ENCODE data around the gene PLCL1. TPM values are rescaled to one million over a fixed set of nuclear protein-coding genes. Genes with fewer than 3 reads are reported as not detected.

The PLCL1 gene
- total and polyA plus RNA-seq, 10 donors, result 0.54 to 6.5 (median 4.0) TPM

DNA sequence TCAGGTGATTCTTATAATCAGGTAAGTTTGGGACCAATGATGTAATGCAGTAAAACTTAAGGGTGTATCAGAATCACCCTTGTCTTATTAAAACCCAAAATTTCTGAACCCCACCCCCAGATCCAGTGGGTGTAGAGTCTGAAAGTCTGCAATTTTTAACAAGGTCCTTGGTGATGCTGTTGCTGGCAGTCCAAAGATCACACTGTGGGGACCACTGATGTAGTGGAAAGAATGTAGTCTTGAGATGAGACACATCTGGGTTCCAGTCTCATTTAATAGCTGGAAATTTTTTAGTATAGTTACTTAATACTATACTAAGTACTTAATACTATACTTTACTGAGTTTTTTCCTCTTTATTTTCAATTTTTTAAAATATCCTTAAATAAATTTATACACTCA lies 258.4 kb downstream of the PLCL1 start:
- Histone ChIP-seq H3K36me3 (no peaks in the 10 kb centered on the region), H3K27me3 (replicated peaks in 1 of 7) (no peaks in the 10 kb centered on the region), H3K9me3 (no peaks in the 10 kb centered on the region), H3K4me3 (no peak overlapping the region), H3K27ac (no peak overlapping the region), H3K4me1 (no peaks in the 10 kb centered on the region)
- TF ChIP-seq, protein P1, sequence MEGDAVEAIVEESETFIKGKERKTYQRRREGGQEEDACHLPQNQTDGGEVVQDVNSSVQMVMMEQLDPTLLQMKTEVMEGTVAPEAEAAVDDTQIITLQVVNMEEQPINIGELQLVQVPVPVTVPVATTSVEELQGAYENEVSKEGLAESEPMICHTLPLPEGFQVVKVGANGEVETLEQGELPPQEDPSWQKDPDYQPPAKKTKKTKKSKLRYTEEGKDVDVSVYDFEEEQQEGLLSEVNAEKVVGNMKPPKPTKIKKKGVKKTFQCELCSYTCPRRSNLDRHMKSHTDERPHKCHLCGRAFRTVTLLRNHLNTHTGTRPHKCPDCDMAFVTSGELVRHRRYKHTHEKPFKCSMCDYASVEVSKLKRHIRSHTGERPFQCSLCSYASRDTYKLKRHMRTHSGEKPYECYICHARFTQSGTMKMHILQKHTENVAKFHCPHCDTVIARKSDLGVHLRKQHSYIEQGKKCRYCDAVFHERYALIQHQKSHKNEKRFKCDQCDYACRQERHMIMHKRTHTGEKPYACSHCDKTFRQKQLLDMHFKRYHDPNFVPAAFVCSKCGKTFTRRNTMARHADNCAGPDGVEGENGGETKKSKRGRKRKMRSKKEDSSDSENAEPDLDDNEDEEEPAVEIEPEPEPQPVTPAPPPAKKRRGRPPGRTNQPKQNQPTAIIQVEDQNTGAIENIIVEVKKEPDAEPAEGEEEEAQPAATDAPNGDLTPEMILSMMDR (IDR thresholded peaks at IDR 0.05 in 8 of 11, conservative IDR thresholded peaks at IDR 0.05 in 3 of 11), result no peak
- no peak for TF ChIP-seq POLR2AphosphoS5 (IDR thresholded peaks at IDR 0.05)
- TF ChIP-seq POLR2A (IDR thresholded peaks at IDR 0.05), result no peak
- intact Hi-C loops (cut with DNase I; ENCODE audit: low total_unique reads), result no loop called here
- no peak for DNase-seq

DNA sequence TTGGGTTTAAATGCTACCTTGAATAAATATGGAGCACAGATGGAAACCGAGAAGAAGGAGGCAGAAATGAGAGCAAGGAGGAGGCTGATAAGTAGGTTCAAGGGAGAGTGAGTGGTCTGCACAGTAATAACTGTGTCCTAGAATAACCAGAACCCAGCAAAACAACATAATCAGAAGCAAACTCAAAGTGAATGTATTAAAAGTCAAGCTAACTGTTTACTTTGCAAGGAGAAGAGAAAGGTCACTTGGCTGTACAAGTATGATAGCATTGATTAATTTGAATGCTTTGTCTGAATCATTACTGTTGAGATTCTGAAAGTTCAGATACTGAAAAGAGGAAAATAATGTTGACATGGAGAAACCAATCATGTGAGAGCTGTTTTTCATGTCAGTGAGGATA lies 258.8 kb downstream of the PLCL1 start:
- no peak overlapping the region for H3K27ac ChIP-seq
- no peaks in the 10 kb centered on the region for H3K36me3 ChIP-seq
- TF ChIP-seq, protein P1 (IDR thresholded peaks at IDR 0.05 in 8 of 11, conservative IDR thresholded peaks at IDR 0.05 in 3 of 11), result no peak
- no peaks in the 10 kb centered on the region for H3K4me1 ChIP-seq
- no peak overlapping the region for H3K4me3 ChIP-seq
- intact Hi-C loops (cut with DNase I; ENCODE audit: low total_unique reads), result no loop called here
- WGBS, 5 donors, result 70 to 86% (median 77%) methylated on average over 1 of the region's 1 CpG
- no peaks in the 10 kb centered on the region for H3K9me3 ChIP-seq
- no peaks in the 10 kb centered on the region for H3K27me3 ChIP-seq (replicated peaks in 1 of 7)
- DNase-seq, result no peak

DNA sequence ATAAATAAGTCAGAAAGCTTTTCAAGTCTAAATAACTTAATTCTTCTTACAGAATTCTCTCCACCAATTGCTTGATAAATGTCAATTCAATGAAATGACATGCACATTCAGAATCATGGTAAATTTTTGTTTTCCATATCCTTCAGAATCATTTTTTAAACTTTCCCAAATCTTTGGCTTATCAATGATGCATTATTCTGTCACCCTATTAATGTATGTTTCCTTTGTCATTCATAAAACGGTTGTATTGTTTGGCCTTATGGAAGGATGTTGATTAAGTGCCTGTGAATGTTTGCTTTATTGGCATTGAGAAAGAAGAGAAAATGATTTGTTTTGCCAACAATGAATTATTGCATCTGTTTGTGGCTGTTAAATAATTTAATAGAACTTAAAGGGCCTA lies 260.9 kb downstream of the PLCL1 start:
- no peak for DNase-seq
- H3K27me3 ChIP-seq (replicated peaks in 1 of 7), result no peaks in the 10 kb centered on the region
- TF ChIP-seq POLR2A (IDR thresholded peaks at IDR 0.05) (no peak), POLR2AphosphoS5 (IDR thresholded peaks at IDR 0.05) (no peak)
- TF ChIP-seq, protein P1 (IDR thresholded peaks at IDR 0.05 in 8 of 11, conservative IDR thresholded peaks at IDR 0.05 in 3 of 11), result no peak
- H3K36me3 ChIP-seq, result no peaks in the 10 kb centered on the region
- no peak overlapping the region for H3K4me3 ChIP-seq
- H3K4me1 ChIP-seq, result no peaks in the 10 kb centered on the region
- intact Hi-C loops (cut with DNase I; ENCODE audit: low total_unique reads), result no loop called here
- no peak overlapping the region for H3K27ac ChIP-seq
- H3K9me3 ChIP-seq, result no peaks in the 10 kb centered on the region
- 51 to 82% (median 73%) methylated on average over 1 of the region's 1 CpG for WGBS, 5 donors

DNA sequence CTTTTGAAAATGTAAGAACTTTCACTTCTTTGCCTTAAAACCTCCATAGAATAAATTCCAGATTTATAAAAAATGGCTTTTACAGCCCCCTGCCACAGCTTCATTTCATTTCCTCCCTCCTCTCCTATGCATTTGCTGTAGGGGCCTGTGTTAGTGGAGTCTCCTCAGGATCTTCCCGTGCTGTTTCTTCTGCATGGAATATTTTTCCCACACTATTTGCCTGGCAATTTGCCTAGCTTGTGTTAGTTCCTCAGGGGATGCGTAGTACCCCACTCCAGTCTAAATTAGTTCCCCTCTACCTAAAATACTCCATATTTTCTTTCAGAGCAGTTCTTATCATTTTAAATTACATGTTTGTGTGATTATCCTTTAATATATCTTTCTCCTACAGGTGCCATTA lies 262.2 kb downstream of the PLCL1 start:
- Histone ChIP-seq H3K9me3 (no peaks in the 10 kb centered on the region), H3K4me3 (no peak overlapping the region), H3K27ac (no peak overlapping the region), H3K36me3 (no peaks in the 10 kb centered on the region), H3K27me3 (replicated peaks in 1 of 7) (no peaks in the 10 kb centered on the region), H3K4me1 (no peaks in the 10 kb centered on the region)
- intact Hi-C loops (cut with DNase I; ENCODE audit: low total_unique reads), result no loop called here
- WGBS, 5 donors, result 88 to 92% (median 90%) methylated on average over 2 of the region's 2 CpGs
- TF ChIP-seq, protein P1 (IDR thresholded peaks at IDR 0.05 in 8 of 11, conservative IDR thresholded peaks at IDR 0.05 in 3 of 11), result no peak
- TF ChIP-seq POLR2A (IDR thresholded peaks at IDR 0.05) (no peak), POLR2AphosphoS5 (IDR thresholded peaks at IDR 0.05) (no peak)
- DNase-seq, result no peak
